Measurements from ENCODE around the gene CHMP1A.
"Not testable (repeated sequence)": the region's sequence is repeated elsewhere in the genome, so short reads cannot be mapped to it uniquely, and the experiment has no call there.

Gene CHMP1A

DNA sequence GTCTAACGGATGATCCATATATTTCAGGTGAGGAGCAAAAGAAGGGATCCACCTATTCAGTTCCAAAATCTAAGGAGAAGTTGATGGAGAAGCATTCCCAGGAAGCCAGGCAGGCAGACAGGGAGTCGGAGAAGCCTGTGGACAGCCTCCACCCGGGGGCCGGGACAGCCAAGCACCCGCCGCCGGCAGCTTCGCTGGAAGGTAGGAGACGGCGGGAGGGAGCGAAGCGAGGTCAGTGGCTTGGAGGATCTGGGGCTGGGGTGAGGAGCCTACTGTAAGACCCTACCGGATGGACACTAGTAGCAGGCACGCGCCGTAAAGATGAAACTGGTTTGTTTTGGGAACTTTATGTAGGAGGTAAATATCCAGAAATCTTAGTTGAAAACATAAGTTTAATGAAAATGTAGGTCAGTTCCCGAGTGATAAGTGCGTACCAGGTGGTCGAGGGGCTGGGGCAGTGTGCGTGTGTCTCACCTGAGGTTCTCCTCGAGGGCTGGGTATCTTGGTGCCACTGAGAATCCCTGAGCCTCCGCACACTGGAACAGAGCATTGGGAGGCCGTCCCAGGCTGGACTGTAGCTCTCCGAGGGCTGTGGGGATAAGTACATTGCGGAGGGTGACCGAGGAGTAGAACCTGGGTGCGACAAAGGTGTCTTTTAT is 842 bp upstream of the CHMP1A start:
- DNase-seq (ENCODE audit: low read depth), result no peak

DNA sequence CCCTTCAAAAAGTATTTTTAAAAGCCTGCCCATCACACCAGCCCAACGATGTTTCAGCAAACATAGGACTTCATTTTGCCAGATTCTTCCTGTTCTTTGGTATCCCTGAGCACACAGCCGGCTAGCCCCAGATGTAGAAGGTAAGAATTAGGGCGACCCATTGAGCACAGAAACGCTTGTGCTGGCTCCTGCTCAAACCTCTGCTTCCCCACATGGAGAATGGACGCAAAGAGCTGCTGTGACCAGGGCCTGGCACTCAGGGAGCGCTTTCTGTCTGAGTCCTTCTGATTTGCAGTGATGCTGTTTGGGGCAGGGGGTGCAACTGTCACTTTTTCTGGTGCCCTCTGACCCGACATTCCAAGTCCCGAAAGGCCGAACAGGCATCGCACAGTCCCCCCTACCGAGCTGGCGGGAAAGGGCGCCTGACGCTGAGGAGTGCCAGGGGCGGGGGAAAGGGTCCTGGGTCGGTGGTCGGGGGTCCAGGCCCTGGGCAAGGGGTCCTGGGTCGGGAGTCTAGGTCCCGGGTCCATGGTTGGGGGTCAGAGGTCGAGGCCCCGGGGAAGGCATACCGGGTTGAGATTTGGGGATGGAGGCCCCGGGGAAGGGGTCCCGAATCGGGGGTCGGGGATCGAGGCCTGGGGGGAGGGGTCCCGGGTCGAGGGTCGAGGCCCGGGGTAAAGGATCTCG is 930 bp downstream of the CHMP1A start:
- DNase-seq (ENCODE audit: low read depth), result no peak

DNA sequence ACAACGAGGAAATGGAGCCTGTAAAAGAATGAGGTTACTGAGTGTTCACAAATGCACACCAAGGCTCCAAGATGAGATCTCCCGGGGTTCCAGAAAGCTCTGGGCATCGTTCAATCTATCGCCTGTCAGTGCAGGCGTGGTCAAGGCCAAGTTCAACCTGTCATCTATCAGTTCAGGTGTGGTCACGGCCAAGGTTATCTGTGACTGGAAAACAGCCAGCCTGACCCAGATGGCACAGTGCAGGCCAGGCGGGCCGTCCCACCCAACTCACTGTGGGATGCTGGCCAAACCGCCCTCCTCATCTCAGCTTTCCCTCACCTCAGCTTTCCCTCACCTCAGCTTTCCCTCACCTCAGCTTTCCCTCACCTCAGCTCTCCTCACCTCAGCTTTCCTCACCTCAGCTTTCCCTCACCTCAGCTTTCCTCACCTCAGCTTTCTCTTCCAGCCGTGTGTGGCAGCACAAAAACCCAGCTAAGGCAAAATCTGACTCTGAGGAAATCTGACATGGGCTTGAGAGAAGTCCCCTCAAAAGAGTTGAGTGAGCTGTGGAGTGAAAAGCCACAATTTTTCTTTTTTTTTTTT is 2.4 kb downstream of the CHMP1A start:
- DNase-seq (ENCODE audit: low read depth), result no peak

DNA sequence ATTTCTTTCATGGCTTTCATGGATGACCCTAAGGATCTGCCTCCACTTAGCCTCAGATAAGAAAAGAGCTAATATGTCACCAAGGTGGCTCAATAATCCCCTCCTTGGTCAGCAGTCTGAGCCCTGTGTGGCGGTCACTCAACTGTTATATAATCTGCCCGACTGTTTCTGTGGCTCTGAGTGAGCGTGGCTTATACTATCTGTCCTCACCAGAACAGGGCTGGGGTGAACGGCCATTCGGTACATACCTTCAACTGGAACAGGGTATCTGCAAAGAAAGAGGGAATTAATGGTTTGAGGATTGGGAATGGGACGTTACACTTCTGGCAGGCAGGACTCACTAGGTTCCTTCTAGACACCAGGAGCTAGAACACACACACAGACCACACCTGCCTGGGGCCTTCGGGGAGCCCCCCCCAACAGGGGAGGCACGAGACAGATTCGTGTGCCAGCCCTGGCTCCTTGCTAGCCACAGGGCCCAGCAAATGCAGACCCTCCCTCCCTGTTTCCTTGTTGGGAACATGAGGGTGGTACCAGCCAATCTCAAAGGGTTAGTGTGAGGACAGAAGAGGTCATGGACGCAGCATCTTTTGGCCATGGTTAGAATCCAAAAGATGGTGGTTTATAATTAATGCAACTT is 3.7 kb downstream of the CHMP1A start:
- DNase-seq (ENCODE audit: low read depth), result no peak

DNA sequence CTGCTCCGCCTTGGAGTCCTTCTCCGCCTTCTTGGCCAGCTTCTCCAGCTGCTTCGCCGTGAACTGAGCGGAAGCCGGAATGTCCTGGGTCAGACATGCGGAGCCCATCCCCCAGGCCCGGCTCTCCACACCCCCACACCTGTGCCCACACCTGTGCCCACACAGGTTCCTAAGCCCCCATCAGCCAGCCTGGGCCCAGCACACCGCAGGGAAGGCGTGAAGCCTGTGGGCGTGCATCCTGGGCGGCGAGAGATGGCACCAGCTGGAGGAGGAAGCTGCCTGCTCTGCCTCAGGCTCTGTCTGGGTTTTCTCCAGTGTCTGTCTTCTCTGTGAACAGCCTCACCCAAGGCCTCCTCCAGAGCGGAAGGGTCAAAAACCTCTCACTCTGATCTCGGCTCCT is 5.9 kb downstream of the CHMP1A start:
- DNase-seq (ENCODE audit: low read depth), result no peak

DNA sequence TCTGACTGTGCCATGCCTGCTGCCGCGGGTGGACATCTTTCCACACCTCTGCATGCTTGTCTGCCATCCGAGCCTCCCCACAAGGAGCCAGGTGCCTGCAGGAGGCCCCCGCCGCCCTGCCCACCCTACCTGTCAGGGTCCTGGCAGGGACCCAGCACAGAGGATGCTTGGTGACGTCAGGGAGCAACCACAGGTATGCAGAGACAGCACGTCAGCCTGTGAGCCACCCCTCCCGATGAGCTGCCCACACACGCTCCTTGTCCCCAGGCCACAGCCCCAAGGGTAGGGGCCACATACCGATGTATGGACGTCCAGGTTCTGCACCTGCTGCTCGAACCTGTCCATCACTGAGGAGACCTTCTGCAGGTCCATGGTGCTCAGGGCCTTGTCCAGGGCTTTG is 10.6 kb downstream of the CHMP1A start:
- no peak for DNase-seq (ENCODE audit: low read depth)

DNA sequence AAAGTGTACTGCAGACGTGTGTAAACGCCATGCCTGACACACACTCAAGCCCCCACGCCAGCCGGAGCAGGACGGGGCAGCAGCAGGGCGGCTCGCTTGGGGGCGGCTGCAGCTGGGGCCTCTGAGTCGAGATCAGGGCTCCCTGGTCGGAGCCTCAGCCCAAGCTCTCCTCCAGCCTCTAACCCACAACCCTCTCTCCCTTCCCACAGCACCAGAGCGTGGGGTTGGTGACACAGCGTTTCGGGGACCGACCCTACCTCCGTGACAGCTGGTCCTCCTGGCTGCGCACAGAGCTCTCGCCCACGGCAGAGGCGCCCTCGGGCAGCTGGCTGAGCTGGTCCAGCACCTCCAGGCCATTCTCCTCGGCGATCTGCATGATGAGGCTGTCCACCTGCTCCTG is 11.2 kb downstream of the CHMP1A start:
- no peak for DNase-seq (ENCODE audit: low read depth)

DNA sequence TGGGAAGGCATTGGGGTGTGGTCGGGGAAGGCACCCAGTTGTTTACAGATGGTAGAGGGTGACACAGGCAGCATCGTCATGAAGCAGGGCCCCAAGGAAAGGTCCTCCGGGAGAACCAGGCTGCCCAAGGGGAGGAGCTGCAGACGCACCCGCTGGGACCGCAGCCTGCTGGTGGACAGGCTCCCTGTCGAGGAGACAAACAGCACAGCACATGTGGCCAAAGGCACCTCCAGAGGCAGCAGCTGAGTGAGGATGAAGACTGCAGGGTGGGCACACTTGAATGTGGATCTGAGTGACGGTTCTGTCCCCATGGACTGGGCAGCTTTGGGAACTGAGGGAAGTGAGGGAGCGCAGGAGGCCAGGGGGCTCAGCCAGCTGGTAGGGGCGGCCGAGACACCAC is 12.4 kb downstream of the CHMP1A start:
- no peak for DNase-seq (ENCODE audit: low read depth)

DNA sequence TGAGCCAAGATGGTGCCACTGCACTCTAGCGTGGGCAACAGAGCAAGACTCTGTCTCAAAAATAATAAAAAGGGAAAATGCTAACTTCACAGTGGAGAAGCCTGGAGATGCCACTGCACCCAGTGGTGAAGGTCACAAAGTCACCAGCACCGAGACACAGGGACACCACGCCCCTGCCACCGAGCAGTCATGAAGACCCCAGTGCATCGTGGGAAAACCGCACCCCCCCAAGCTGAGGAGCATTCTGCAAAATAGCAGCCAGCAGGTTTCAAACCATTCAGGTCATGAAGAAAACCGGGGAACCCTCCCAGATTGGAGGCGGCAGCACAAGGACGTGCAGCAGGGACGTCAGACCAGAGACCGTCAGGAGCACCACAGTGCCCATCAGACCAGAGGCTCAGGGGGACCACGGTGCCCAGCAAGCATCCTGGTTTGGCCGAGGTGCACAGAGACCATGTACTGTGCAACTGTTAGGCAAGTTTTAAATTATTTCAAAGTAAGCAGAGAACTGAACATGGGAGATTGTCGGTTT is 13.7 kb downstream of the CHMP1A start:
- DNase-seq (ENCODE audit: low read depth), result no peak

DNA sequence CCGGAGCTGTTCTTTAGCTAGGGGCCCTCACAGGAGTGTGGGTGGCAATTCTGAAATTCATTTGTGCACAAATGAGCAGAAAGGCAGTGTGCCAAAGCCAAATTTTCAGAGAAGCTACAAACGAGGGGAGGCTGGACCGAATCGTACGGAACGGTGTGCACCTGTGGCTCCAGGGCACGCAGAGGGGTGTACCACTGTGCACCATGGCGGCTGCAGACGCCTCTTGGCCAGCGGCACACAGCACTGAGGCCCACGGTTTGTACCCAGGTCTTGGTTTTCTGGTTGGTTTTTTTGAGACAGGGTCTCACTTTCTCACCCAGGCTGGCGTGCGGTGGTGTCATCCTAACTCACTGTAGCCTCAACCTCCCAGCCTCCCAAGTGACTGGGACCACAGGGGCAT is 14.9 kb downstream of the CHMP1A start:
- no peak for DNase-seq (ENCODE audit: low read depth)

DNA sequence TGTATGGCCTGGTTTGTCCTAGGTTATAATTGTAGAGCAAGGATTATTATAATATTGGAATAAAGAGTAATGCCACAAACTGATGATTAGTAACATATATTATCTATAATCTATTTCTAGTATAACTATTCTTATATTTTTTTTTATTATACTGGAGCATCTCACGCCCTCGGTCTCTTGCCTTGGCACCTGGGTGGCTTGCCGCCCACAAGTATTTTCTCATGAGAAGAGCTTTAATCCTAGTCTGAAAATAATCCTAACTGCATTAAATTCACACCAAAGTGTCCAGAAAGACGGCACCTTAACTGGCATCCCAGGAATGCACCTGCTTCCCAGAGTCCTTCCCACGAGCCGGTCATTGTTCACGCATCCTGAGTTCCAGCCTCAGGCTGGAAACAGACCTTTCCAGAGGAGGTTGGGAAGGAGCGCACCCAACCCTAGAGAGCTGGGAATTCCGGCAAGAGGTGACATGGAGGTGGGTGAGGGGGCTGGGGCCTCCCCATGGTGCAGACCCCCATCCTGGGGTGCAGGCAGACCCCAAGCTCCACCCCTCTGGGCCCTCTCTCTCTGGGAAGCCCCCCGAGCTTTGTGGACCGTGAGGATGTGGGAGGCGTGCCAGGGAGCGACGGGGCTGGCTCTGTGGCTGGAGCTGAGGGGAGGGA is 15.9 kb downstream of the CHMP1A start:
- no peak for DNase-seq (ENCODE audit: low read depth)

DNA sequence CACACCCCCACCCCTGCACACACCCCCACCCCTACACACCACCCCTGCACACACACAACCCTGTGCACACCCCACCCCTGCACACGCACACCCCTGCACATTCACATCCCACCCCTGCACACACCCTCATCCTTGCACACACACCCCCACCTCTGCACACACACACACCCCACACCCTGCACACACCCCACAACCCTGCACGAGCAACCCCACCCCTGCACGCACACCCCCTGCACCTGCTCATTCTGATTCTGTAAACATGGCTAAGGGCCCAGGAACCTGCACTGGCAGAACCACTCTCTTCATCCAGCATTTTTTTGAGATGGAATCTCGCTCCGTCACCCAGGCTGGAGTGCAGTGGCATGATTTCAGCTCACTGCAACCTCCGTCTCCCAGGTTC is 18.1 kb downstream of the CHMP1A start:
- no peak for DNase-seq (ENCODE audit: low read depth)

DNA sequence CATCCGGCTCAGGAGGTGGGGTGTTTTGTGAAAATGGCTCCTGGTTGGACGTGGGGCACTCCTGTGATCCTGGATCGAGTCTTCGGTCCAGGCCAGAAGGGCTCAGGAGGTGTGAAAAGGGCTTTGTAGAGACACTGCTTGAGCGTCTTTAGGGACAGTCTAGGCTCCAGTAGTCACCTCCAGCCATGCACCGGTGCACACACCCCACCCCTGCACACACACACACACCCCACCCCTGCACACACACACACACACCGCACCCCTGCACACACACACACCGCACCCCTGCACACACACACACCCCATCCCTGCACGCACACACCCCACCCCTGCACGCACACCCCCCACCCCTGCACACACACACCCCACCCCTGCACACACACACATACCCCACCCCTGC is 19.1 kb downstream of the CHMP1A start:
- DNase-seq (ENCODE audit: low read depth), result no peak

DNA sequence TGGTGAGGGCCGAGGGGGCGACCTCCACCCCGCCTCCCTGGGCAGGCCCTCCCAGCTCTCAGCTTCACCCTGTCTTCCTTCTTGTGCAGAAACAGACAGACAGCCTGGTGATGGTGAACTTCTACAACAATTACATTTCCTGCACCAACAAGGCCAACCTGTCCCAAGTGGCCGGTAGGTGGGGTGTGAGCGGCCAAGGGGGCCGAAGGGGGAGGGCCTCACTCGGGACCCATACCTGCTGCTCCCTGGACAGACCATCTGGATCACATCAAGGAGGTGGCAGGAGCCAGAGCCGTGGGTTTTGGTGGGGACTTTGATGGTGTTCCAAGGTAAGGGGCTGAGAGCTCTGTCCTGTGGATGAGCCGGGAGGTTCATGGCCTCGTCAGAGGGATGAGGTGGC is 20.1 kb downstream of the CHMP1A start:
- DNase-seq (ENCODE audit: low read depth), result no peak

DNA sequence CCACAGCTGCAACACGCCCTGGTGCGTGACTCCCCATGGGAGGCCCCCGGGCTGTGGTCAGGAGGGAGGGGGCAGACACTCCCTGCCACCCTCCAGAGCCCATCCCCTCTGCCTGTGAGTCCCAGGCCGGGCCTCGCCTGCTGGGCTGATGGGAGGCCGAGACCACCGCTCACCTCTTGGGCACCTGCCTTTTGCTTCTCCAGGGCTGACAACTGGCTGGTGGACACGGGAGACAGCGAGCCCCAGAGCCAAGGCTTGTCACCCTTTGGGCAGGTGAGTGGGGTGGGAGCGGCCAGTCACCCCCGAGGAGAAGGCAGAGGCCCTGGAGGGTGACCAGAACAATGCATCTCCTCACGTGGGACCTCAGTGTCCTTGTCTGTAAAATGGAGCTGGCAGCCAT is 20.8 kb downstream of the CHMP1A start:
- no peak for DNase-seq (ENCODE audit: low read depth)

DNA sequence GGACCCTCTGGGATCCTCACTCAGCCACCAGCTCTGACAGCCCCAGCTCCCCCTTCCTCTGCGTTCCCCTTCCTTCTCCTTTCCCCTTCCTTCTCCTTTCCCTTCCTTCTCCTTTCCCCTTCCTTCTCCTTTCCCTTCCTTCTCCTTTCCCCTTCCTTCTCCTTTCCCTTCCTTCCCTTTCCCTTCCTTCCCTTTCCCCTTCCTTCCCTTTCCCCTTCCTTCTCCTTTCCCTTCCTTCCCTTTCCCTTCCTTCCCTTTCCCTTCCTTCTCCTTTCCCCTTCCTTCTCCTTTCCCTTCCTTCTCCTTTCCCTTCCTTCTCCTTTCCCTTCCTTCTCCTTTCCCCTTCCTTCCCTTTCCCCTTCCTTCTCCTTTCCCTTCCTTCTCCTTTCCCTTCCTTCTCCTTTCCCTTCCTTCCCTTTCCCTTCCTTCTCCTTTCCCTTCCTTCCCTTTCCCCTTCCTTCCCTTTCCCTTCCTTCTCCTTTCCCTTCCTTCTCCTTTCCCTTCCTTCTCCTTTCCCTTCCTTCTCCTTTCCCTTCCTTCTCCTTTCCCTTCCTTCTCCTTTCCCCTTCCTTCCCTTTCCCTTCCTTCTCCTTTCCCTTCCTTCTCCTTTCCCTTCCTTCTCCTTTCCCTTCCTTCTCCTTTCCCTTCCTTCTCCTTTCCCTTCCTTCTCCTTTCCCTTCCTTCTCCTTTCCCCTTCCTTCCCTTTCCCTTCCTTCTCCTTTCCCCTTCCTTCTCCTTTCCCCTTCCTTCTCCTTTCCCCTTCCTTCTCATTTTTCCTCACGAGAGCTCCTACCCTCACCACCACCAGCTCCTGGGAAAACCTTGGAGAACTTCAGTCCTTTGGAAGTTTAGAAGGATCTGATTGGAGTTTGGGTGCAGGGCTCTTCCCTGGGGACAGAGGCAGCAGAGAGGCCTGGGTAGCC is 22.8 kb downstream of the CHMP1A start:
- not testable (repeated sequence) for DNase-seq (ENCODE audit: low read depth)

DNA sequence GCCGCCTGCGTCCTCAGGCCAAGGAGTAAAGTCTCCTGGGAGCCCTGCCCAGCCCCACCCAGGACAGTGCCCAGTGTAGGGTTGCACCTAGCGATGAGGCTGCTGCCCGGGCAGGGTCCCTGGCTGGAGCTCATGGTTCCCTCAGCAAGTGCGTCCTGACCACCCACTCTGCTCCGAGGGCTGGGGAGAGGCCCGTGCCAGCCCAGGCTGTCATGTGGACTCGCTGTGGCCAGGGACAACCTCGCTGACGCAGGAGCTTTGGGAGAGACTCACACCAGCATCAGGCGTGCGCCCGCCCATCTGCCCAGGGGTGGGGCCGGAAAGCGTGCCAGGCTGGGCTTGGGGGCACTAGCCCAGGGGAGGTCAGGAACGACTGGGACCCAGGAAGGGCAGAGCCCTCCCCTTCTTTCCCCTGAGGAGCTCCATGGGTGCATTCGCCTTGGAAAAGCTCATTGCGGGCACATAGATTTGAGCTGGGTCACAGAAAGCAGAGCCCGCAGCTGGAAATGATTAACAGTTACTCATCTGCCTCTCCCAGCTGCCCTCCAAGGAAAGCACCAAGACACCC is 24.4 kb downstream of the CHMP1A start:
- no peak for DNase-seq (ENCODE audit: low read depth)

DNA sequence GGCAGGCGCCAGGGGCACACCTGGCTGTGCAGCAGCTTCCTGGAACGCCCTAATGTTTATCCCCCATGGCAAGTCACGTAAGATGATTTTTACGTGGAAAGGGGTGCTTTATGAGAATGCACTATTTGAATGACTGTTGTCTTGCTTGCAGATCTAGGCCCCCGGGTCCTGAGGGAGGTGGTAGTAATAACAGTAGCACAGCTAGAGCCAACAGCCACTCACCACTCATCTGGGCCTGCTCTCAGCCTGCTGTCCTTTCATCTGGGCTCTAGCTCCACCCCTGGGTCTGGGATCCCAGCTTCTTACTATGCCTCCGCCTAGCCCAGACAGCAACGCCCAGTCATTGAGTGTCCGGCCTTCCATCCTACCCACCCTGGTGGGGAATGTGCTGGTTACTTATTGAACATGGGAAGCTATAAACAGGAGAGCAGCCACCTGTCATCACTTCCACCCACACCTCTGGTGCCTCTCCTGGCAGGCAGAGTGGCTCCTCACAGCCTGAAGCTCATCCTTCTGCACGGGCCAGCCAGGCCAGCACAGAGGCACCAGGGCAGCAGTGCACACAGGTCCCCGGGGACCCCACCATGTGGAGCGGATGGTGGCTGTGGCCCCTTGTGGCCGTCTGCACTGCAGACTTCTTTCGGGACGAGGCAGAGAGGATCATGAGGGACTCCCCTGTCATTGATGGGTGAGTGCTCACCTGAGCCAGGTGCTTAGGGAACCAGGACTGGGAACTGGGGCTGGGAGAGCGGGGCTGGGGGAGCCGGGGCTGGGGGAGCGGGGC is 27.5 kb downstream of the CHMP1A start:
- no peak for DNase-seq (ENCODE audit: low read depth)

DNA sequence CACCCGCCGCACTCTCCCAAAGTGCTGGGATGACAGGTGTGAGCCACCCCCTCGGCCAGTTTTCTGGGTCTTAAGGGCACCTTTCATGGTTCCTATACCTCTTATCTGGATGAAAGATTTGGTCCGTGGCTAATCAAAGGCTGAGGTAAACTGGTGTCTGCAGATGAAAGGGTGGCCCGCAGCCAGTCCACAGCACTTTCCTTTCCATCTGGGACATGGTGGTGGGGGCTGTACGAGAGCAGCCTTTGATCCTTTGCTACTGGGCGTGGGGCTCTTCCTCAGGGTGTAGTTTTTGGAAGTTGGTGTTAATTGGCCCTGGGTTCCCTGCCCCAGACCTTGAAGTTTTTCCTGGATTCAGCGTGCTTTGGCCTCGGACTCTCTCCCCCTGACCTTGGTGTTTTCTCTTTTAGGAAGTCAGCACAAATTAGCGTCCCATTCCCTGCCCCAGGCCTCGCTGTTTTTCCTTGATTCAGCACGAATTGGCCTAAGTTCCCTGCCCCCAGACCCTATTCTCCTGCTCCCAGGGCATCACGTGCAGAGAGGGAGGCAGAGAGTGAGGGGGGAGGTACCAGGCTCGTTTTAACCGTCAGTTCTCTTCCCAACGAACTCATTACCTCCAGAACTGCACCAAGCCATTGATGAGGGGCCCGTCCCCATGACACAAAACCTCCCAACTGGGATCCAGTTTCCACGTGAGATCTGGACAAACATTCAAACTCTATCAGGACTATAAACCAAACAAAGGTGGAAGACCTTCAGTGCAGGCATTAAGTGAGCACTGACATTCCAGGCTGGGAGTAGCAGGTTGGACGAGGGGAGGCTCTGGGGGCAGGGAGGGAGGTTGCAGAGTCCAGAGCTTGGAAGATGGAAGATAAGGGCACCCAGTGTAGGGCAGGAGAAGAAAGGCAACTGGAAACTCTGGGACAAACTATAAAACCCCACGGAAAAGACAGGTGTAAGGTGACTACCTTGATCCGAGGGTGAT is 32.4 kb downstream of the CHMP1A start:
- no peak for DNase-seq (ENCODE audit: low read depth)
